Activated CD8-positive, alpha-beta memory T cell treated with anti-CD3 and anti-CD28 coated beads, Interleukin-2, amount 50 U/mL, for 24 hours (primary cell): Measurements from ENCODE around the gene FAP.

ENCODE experiments used
- DNase-seq: peaks from one replicate; pipeline ENCODE4 v3.0.0-alpha.2; 2020; ENCODE audit errors: extremely low read depth

FAP gene

DNA sequence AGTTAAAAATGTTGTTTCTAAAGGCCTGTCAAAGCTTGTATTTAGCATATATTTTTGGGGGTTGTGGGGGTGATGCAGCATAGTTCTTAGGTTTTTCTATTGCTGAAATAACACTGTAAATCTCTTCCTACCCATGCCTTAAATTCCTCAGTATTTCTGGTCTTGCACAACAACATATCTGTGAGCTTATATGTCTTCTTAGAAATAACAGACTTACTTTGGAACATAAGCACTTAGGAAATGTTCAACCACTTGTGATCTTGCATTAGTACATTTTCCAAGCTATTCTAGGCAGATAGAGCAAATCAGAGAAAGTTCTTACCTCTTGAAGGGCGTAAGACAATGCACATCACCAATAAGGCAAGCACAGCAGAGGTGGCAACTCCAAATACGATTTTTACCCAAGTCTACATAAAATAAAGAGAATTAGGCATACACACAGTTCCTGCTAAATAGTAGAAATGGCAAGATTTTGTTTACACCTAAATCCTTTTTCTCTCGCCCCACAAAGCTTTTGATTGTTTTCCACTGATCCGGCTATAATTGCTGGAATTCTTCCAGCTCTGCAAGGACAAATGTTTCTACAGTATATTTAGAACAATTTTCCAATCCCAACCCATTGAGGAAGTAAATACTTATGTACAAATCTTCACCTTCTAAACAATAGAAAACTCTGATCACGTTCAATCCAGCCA lies 512 bp downstream of the FAP start:
- no peak for DNase-seq

DNA sequence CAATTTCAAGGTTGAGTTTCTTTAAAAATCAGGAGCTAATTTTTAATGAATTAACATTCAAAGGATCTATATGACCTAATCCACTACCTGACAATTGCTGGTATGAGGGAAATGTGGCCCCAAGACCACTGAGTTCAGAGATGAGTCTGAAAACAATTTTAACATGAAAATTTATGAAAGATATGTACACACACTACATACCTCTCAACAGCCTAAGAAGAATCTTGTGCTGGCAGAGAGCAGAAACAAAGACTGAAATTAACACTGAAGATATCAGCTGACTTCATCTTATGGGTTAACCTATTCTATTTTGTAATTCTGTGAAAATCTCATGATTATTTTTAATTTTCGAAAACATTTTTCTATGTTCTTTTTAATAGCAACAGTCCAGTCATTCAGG lies 1.7 kb downstream of the FAP start:
- DNase-seq = no peak

DNA sequence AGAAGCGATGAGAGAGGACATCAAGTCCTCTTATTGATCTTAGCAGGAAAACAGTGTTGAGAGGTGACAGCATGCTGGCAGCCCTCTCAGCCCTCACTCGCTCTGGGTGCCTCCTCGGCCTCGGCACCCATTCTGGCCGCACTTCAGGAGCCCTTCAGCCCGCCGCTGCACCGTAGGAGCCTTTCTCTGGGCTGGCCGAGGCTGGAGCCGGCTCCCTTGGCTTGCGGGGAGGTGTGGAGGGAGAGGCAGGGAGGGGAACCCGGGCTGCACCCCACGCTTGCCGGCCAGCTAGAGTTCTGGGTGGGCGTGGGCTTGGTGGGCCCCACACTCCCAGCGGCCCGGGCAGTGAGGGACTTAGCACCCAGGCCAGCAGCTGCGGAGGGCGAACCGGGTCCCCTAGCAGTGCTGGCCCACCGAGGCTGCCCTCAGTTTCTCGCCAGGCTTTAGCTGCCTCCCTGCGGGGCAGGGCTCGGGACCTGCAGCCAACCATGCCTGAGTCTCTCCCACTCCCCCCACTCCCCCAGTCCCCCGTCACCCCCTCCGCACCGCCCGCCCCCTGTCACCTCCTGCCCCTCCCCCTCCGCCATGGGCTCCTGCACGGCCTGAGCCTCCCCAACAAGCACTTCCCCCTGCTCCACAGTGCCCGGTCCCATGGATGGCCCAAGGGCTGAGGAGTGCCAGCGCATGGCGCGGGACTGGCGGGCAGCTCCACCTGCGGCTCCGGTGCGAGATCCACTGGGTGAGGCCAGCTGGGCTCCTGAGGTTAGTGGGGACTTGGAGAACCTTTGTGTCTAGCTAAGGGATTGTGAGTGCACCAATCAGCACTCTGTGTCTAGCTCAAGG lies 8.4 kb downstream of the FAP start:
- DNase-seq = no peak

DNA sequence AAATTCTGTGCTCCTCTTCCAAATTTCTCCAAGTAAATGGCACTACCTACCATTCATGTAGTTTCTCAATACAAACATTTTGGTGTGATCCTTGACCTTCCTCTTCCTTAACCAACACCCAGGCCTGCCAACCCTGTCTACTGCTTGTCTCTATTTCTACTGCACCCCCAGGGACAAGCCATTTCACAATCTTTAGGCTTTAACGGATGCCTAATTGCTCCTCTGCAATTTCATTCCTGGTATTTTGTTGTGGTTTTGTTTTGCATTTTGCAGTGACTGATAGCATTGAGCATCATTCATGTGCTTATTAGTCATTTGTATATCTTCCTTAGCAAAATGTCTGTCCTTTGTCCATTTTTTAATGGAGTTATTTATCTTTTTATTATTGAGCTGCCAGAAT lies 10.0 kb downstream of the FAP start:
- no peak for DNase-seq

DNA sequence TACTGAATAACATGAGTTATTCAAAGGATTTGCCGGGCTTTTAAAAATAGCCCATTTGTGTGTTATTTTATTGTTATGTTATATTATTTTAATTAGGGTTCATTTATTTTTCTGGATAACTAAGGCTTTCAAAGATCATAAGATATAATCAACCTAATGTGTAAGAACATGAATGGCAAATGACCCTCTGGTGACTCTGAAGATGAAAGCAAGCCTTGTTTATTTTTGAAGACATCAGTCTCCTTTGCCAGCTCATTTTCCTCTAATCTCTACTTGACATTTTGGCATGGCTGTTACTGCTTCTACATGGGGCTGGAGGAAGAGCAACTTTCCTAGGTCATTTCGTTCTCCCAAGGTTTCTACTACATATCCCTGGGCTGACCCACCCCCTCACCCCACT lies 10.6 kb downstream of the FAP start:
- no peak for DNase-seq

DNA sequence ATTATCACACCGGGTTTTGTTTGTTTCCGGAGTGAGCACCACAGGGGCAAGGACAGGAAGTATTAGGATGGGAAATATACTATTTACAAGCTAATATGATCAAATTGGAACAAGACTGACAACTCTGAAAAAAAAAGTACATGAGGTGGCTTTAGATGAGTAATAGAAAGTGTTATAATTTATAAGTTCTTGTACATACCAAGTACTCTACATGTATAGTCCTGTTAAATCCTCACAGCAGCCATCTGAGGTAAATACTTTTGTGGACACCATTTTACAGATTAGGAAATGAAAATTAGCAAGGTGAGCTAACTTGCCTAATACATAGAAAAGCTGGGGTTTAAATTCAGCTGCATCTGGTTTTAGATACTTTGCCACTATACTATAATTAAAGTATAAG lies 11.2 kb downstream of the FAP start:
- no peak for DNase-seq

DNA sequence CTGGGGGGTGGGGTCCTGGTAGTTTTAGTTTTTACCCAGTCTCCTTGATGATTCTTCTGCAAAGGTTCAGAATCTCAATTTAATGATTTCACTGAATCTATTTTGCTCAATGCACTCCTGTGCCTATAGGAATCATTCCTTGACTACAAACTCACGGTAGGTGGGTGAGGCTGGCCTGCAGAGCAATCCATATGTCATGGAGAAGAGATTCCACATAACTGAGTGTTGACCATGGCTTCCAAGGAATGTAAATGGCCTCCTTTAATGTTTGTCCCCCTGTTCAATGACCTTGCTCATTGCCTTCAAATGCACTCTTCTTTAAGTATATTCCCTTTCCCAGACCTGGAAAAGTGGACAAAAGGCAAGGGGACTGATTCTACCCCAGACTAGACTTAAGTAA lies 12.5 kb downstream of the FAP start:
- DNase-seq = no peak

DNA sequence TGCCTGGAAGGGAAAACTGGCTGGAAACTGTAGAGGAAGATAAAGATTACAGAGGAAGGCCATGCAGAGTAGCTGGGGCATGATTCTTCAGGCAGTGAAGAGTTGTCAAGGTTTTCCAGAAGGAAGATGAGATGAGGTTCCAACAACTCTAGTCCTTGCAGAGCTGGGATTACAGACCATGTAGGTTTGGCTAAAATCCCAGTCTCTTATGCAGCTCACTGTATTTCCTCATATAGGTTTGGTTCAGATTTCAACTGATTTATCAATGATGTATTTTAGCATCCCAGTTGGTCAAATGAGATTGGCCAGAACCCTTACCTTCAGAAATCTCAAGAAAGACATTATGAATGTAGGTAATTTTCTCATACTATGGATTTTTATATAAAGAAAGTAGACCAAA lies 16.4 kb downstream of the FAP start:
- no peak for DNase-seq

DNA sequence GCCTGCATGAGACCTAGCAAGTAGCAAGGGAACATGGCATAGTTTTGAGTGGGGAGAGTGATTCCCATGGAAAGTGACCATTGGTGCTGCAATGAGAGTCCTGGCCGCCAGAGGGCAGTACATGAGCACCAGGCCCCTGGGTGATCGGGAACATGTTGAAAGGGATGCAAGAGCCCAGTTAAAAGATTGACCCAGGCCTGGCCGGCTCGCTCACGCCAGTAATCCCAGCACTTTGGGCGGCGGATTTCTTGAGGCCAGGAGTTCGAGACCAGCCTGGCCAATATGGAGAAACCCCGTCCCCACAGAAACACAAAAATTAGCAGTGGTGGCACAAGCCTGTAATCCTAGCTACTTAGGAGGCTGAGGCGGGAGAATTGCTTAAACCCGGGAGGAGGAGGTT lies 22.2 kb downstream of the FAP start:
- DNase-seq = no peak

DNA sequence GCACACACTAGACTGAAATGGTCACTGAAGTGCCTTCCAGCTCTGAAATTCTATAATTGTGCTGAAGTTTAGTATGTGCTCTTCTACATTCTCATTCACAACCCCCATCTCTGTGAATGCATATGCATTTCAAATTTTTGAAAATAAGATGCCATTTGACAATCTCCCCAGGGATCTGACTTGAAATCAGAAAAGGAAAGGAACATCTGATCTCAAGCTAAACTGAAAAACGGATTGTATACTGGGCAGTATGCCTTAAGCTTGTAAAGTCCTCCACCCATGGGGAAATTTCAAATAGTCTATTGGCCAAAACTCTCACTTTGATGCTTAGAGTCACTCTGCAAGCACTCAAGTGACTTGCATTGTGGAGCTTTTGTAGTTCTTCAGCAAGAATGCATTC lies 22.9 kb downstream of the FAP start:
- no peak for DNase-seq

DNA sequence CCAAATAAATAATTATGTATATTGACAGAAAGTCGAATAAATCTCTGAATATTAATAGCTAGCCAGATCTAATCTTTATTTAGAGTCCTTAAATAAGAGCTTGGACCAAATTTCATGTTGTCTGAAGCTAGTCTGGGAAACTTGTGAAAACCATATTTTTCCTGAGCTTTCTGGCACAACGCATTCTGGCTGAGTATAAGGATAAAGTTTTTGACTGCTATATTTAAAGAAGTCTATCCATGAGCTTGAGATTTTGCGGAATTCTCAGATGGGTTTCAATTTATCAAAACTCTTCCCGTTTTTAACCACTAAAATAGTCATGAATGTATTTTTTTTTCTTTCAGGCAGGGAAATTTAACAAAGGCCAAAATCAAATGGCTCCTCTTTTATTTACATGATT lies 23.8 kb downstream of the FAP start:
- DNase-seq = no peak

DNA sequence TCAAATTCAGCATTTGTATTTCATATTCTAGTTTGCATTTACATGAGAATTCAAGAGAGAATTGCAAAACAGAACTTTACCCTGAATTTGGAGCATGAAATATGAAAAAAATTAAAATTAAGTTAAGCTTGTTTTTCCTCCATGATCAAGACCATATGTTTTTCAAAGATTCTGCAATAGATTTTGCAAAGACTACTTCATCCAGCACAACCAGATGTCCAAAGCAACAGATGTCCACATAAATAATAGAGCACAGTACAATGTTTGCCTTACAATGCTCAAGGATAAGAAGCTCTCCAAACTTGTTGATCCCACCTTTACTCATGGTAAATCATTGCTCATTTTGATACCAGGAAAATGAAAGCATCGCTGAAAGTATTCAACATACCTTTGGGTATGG lies 25.6 kb downstream of the FAP start:
- no peak for DNase-seq

DNA sequence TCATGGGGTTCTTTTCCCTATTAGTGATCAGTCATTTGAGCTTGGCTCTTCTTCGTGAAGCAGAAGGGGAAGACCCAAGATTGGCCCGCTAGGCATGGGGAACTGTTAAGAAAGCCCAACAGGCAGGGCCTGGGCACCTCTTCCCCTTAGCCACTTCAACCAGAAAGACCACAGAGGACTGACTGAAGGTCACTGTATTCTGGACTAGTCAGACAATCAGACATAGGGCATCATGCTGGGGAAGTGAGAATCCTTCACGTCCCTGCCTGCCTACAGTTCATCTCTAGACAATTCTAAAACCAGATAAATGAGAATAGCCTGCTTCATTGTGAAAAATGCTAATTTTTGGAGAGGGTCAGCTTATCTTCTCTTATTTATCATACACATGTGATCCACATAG lies 28.1 kb downstream of the FAP start:
- DNase-seq = no peak

DNA sequence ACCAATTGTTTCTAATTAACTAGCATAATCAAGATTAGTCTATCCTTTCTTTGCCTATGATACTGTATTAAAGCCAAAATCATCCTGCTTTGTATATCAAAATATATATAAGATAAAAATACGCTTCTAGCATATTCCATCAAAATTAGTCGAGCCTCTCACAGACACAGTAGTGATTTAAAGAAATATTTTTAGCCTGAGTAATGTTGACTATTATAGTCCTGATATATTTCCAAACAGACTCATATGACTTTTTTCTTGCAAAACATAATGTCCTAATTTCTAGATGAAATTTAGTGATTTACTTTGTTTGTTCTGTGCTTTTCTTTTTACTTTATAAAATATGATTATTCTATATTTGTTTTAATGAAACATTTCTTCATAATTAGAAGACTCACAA lies 30.9 kb downstream of the FAP start:
- DNase-seq = no peak

DNA sequence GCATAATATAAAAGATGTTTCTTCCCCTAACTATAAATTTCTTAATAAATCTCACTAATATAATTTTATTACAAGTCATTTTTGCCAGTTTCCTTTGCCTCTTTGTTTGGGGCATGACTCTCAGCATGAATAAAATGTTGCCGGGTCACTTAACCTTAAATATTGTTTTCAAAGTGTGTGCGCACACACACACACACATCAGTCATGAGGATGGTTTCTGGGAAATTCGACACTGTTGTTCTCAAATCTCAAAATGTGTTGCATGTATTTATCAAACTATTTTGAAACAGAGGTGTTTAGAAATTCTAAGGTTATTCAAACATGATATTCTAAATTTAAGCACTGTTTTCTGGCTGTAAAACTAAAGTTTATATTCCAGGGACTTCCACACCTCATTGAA lies 31.5 kb downstream of the FAP start:
- DNase-seq = no peak

DNA sequence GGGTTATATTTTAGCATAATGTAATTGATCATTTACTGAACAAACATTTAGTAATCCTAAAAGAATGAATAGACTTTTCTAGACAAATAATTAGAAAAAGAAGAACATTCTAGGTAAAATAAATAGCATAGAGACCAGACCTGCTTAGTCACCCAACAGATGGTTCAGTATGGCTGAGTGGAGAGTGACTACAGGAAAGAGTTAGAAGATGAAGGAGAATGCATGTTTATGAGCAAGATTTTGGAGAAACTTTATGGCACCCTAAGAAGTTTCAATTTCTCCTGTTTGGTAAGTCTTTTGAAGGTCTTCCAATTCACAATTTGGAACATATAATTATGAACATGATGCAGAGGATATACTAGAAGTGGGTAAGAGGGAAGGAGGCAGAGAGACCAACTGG lies 32.9 kb downstream of the FAP start:
- DNase-seq = no peak

DNA sequence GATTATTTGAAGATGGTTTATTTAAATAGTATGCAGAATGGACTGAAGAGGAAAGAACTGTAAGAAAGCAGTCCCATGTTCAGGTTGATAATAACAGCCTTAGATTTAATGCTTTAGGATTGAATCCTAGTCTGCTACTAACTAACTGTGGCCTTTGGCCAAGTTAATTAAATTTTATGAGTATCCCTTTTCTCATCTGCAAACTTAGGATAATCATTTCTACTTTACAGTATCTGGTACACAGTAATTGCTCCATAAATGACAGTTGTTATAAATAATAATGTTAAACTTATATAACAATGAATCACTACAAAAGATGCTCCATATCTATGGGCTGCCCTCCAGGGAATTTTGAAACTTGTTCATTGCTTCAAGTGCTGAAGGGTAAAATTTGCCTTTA lies 41.0 kb downstream of the FAP start:
- DNase-seq = no peak

DNA sequence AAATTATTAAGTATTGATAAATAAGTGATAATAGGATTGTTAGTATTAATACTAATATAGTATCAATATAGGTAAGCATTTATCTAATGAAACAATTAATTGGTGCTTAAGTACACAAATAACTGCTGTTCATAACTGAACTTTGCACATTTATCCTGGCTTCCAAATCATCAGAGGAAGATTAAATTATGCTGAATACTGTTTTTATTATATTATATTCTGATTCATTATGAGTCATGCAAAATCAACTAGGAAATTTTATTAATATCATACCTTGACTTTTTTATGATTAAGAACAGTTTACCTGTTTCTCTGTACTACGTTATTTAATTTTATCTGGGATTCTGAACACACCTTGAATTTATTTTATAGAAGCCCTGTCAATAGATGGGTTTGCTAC lies 42.6 kb downstream of the FAP start:
- DNase-seq = no peak

DNA sequence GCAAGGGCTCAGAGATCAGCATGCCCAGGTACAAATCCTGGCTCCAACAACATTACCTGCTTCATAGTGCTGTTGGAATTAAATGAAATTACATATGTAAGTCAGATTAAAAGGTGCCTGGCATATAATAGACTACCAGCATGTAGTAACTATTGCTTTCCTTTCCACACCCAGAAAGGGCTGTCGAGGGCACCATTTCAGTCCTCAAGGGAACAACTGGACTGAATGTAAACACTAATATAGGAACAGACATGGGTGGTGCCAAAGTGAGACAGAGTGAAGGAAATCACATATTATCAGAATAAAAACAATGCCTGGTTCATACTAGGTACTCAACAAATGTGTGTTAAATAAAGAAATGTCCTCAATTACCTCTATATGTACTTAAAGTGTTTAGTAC lies 43.3 kb downstream of the FAP start:
- no peak for DNase-seq

DNA sequence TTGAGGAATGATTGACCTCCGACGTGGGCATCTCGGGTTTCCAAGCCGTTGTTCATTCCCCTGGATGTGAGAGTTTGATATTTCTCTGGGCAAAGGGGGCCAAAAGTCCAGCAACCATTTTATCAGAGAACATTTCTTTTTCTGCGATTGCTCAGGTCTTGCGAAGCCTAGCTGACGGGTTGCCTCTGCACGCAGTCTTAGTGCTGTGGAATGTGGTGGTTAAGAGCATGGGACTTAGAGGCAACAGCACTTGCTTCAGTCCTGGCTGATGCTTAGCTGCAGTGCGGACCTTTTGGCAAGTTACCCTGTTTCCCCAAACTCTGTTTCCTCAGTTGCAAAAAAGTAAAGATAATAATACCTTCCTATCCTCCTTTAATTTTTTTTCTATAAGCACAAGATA lies 45.0 kb downstream of the FAP start:
- DNase-seq = no peak

DNA sequence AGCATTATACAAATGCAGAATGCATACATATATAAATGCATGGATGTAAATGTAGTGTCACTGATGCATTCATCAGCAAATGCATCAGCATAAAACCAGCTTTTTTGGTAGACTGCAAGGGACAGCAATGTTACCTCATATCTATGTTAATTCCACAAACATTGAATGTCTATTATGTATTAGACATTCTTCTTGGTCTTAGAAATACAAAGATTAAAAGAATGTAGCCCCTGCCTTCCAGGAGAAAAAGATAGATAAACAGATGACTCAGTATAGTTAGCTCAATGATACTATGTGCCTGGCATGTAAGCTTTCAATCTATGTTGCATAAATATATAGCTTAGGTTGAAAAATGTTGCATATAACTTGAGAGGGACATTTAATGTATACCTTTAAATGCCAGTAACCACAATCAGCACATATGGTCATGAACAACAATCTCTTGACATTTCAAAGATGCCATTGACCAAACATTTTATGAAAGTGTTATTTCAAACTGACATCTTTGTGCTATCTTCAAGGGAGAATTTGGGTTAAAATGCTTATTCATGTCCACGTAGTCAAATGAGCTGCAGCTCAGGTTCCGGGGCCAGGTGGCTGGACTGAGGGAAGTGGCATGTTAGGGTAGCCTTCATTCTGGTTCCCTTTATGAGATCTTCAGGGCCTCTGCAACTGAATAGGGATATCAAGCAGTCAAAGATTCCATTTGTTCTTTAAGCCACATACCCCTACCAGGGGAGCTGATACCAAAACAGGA lies 46.0 kb downstream of the FAP start:
- DNase-seq = no peak

DNA sequence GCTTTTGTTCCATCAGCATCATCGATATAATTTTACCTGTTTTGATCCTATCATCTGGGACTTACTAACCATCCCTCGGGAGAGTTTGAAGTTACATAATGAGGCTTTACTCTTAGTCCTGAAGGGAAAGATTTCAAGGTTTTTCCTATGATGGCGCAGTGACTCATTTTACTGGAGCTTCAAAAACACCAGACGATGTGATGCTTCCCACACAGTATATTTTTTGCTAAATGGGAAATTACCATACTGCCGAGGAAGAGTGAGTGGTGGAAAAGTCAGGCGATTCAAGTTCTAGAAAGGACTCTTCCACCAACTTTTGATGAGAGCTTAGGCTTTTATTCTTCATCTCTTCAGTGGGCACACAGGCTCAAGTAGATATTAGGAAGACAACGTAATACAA lies 46.6 kb downstream of the FAP start:
- DNase-seq = no peak

DNA sequence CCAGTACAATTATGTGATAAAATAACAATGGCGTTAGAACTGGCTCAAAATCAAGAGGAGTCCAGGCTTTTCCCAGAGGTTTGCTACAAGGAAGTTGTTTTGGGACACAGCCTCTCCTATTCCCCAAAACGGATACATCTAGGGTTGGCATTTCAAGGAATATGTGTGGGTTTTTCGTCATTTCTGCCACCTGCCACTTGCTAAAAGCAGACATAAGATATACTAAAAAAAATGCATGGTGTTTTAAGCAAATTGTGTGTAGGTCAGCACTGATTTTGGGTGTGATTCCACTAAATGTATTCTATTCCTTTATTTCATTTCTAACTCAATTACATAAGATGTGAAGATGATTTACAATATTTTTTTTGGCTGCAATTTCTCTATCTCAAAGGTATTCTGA lies 54.8 kb downstream of the FAP start:
- DNase-seq = no peak
